HG03521 (cell line): ENCODE results near the gene GRB10.
"Not testable (repeated sequence)": the region's sequence is repeated elsewhere in the genome, so short reads cannot be mapped to it uniquely, and the experiment has no call there.

Experiments
- ATAC-seq: cut with Tn5 transposase; IDR thresholded peaks from one replicate; pipeline ENCODE4 v1.9.1; 2021; ENCODE audit warnings: mild to moderate bottlenecking, moderate library complexity; ENCODE audit not compliant: unreplicated experiment

The GRB10 gene

GRCh38 chr7:50745336-50745735 lies 37.4 kb downstream of the GRB10 start:
- ATAC-seq = no peak

GRCh38 chr7:50743893-50744292 lies 38.8 kb downstream of the GRB10 start:
- ATAC-seq = no peak

- ATAC-seq = no peak
Measured at GRCh38 chr7:50743016-50743415, 39.7 kb downstream of the GRB10 start.

GRCh38 chr7:50742401-50742800 lies 40.3 kb downstream of the GRB10 start:
- no peak for ATAC-seq

GRCh38 chr7:50739744-50740435 lies 42.8 kb downstream of the GRB10 start:
- ATAC-seq = peak; percentile 81

GRCh38 chr7:50738932-50739331 lies 43.8 kb downstream of the GRB10 start:
- no peak for ATAC-seq

- ATAC-seq = not testable (repeated sequence)
Measured at GRCh38 chr7:50735836-50736235, 46.9 kb downstream of the GRB10 start.

GRCh38 chr7:50735333-50735732 lies 47.4 kb downstream of the GRB10 start:
- no peak for ATAC-seq

GRCh38 chr7:50734246-50734645 lies 48.5 kb downstream of the GRB10 start:
- ATAC-seq = no peak

GRCh38 chr7:50733552-50733951 lies 49.1 kb downstream of the GRB10 start:
- ATAC-seq = no peak

- ATAC-seq = no peak
Measured at GRCh38 chr7:50731703-50732582, 50.8 kb downstream of the GRB10 start.

- no peak for ATAC-seq
Measured at GRCh38 chr7:50730446-50731400, 52.0 kb downstream of the GRB10 start.

GRCh38 chr7:50729962-50730361 lies 52.7 kb downstream of the GRB10 start:
- no peak for ATAC-seq

- no peak for ATAC-seq
Measured at GRCh38 chr7:50728184-50728583, 54.5 kb downstream of the GRB10 start.

- ATAC-seq = no peak
Measured at GRCh38 chr7:50727711-50728110, 55.0 kb downstream of the GRB10 start.

GRCh38 chr7:50727072-50727471 lies 55.6 kb downstream of the GRB10 start:
- no peak for ATAC-seq

GRCh38 chr7:50725774-50726173 lies 56.9 kb downstream of the GRB10 start:
- no peak for ATAC-seq

GRCh38 chr7:50724526-50725520 lies 57.9 kb downstream of the GRB10 start:
- no peak for ATAC-seq

- no peak for ATAC-seq
Measured at GRCh38 chr7:50723888-50724287, 58.8 kb downstream of the GRB10 start.

- ATAC-seq = no peak
Measured at GRCh38 chr7:50723173-50723572, 59.5 kb downstream of the GRB10 start.
